Endothelial cell of umbilical vein (primary cell): ENCODE data around the gene DLGAP1. TPM values are rescaled to one million over a fixed set of nuclear protein-coding genes. Genes with fewer than 3 reads are reported as not detected.

ENCODE experiments used
- BruUV-seq: library from RNA; stranded (reverse); fragments of 400-500 nt; replicated peaks from 2 replicates; lab custom pipeline; 2021; lab: Mats Ljungman, UMichigan
- CTCF ChIA-PET: fragments of 300-600, 350-600 bp; sonication (Branson Sonifier 250); formaldehyde crosslinking; loops from one replicate; lab custom pipeline; 2021; ENCODE audit warnings: antibody characterized with exemption, inconsistent platforms; lab: Charles Lee
- POLR2A ChIA-PET: fragments of 300-600, 350-600 bp; sonication (Branson Sonifier 250); formaldehyde crosslinking; loops from one replicate; lab custom pipeline; 2021; ENCODE audit warnings: antibody characterized with exemption, inconsistent platforms; lab: Charles Lee
- DNase-seq: peaks from one replicate; pipeline ENCODE4 v3.0.0-alpha.2; 2011; ENCODE audit warnings: low read depth, low spot score
- FAIRE-seq: peaks from 2 replicates; lab custom pipeline; 2011; peaks lifted over from hg19 to GRCh38; lab: Jason Lieb, UNC
- H2AFZ ChIP-seq: 2 replicates; pipeline ENCODE4 v1.6.0; 2012; ENCODE audit warnings: low read depth, low read length, control low read depth, inconsistent platforms
- H3K27ac ChIP-seq: 2 replicates; pipeline ENCODE4 v1.5.1; 2011; ENCODE audit warnings: low read depth, mild to moderate bottlenecking, control low read depth, low read length, moderate library complexity; ENCODE audit not compliant: insufficient read depth
- H3K27me3 ChIP-seq, 2 experiments: 2 replicates each; pipeline versions ENCODE4 v1.6.0 to v1.6.1; 2011; ENCODE audit warnings: low read length in 2 of 2, mixed read lengths in 1 of 2; ENCODE audit not compliant: control insufficient read depth in 2 of 2, insufficient read depth in 2 of 2
- H3K36me3 ChIP-seq, 2 experiments: 2 replicates in 1 of 2; 3 replicates in 1 of 2; pipeline ENCODE4 v1.5.1; 2011; ENCODE audit warnings: low read length in 2 of 2, mild to moderate bottlenecking in 1 of 2, moderate library complexity in 1 of 2; ENCODE audit not compliant: control insufficient read depth in 2 of 2, insufficient read depth in 2 of 2; ENCODE audit errors: extremely low read depth in 1 of 2
- H3K4me1 ChIP-seq: 3 replicates; pipeline ENCODE4 v1.5.1; 2011; ENCODE audit warnings: mild to moderate bottlenecking, low read length; ENCODE audit not compliant: control insufficient read depth, insufficient read depth; ENCODE audit errors: extremely low read depth
- H3K4me2 ChIP-seq: 2 replicates; pipeline ENCODE4 v1.6.1; 2011; ENCODE audit warnings: low read length, control low read depth, mixed read lengths; ENCODE audit not compliant: insufficient read depth
- H3K4me3 ChIP-seq, 3 experiments: fragments of 200-600 bp in 1 of 3; sonication (generic), shearing (Covaris generic) in 1 of 3; replicated peaks in 1 of 3; 2 replicates each; pipeline ENCODE4 v1.5.1; 2011 to 2016; ENCODE audit warnings: control low read depth in 3 of 3, low read length in 3 of 3, mild to moderate bottlenecking in 2 of 3, inconsistent platforms in 1 of 3, low read depth in 1 of 3, moderate library complexity in 1 of 3; ENCODE audit not compliant: insufficient read depth in 1 of 3
- H3K79me2 ChIP-seq: 2 replicates; pipeline ENCODE4 v1.6.0; 2012; ENCODE audit warnings: low read length, inconsistent platforms; ENCODE audit not compliant: control insufficient read depth, insufficient read depth
- H3K9ac ChIP-seq: replicated peaks from 2 replicates; pipeline ENCODE3; 2011; ENCODE audit warnings: low read length, control low read depth; ENCODE audit not compliant: insufficient read depth; ENCODE audit errors: extremely low read depth
- H3K9me1 ChIP-seq: replicated peaks from 3 replicates; pipeline ENCODE4 v1.6.0; 2011; ENCODE audit warnings: mild to moderate bottlenecking, low read length; ENCODE audit not compliant: control insufficient read depth, insufficient read depth; ENCODE audit errors: extremely low read depth
- H3K9me3 ChIP-seq: replicated peaks from 2 replicates; pipeline ENCODE4 v1.5.1; 2012; ENCODE audit warnings: low read length, inconsistent platforms; ENCODE audit not compliant: control insufficient read depth, insufficient read depth
- H4K20me1 ChIP-seq: replicated peaks from 2 replicates; pipeline ENCODE3; 2011; ENCODE audit warnings: mild to moderate bottlenecking, low read length; ENCODE audit not compliant: control insufficient read depth, insufficient read depth; ENCODE audit errors: extremely low read depth
- EZH2 ChIP-seq: IDR thresholded peaks from 2 replicates; pipeline ENCODE4 v1.6.1; 2012; ENCODE audit warnings: borderline replicate concordance, low read depth, mild to moderate bottlenecking, moderate library complexity, low read length, inconsistent platforms; ENCODE audit not compliant: severe bottlenecking
- JUN ChIP-seq: IDR thresholded peaks from 2 replicates; pipeline ENCODE4 v1.6.1; 2011; ENCODE audit warnings: borderline replicate concordance, low read depth; ENCODE audit not compliant: insufficient read length, insufficient read depth
- MAX ChIP-seq: IDR thresholded peaks from 2 replicates; pipeline ENCODE4 v1.6.1; 2011; ENCODE audit not compliant: insufficient read depth, insufficient read length
- POLR2A ChIP-seq: IDR thresholded peaks from 2 replicates; pipeline ENCODE4 v1.6.1; 2012; ENCODE audit warnings: low read depth, mild to moderate bottlenecking, control low read depth, low read length
- POLR2AphosphoS5 ChIP-seq: IDR thresholded peaks from 2 replicates; pipeline ENCODE4 v1.6.1; 2012; ENCODE audit warnings: low read depth, mild to moderate bottlenecking, control low read depth, low read length, moderate library complexity; ENCODE audit not compliant: insufficient read depth
- dilution Hi-C: fragments of 300-500 bp; cut with MboI; formaldehyde crosslinking; loops from one replicate; pipeline ENCODE4 v1.15.0; 2019; ENCODE audit warnings: low sequenced_read_pairs; ENCODE audit not compliant: extremely low pct_ligation_motif_present
- intact Hi-C: fragments of 100-400 bp; cut with micrococcal nuclease; formaldehyde crosslinking; loops from one replicate; pipeline ENCODE4 v1.10.0; 2022
- polyA plus RNA-seq, 4 experiments: library from polyadenylated mRNA; depleted of rRNA in 3 of 4; stranded (reverse) in 3 of 4; unstranded in 1 of 4; fragments of >200 nt; gene quantifications; 2 replicates each; pipeline versions ENCODE4 v1.2.1 to v1.2.3, GENCODE V29; 2011 to 2012; ENCODE audit warnings: missing spikeins in 1 of 4
- total RNA-seq: library from RNA; stranded (reverse); gene quantifications from 2 replicates; pipeline ENCODE4 v1.2.3, GENCODE V29; 2021
- TF ChIP-seq, protein P1 (sequence below), 2 donors: IDR thresholded peaks; 1 replicate in 1 of 2; 2 replicates in 1 of 2; pipeline ENCODE4 v1.5.1; 2011; ENCODE audit warnings: low read length in 2 of 2, mild to moderate bottlenecking in 2 of 2, moderate library complexity in 2 of 2, control low read depth in 1 of 2, inconsistent platforms in 1 of 2, low read depth in 1 of 2; ENCODE audit not compliant: insufficient read depth in 1 of 2; ENCODE audit errors: extremely low read depth in 1 of 2

DLGAP1 gene
- total and polyA plus RNA-seq, 2 donors (not counting 3 experiments of a cell fraction or from before 2014, with no cell fraction given): 0.04 TPM; not detected in 1

DNA sequence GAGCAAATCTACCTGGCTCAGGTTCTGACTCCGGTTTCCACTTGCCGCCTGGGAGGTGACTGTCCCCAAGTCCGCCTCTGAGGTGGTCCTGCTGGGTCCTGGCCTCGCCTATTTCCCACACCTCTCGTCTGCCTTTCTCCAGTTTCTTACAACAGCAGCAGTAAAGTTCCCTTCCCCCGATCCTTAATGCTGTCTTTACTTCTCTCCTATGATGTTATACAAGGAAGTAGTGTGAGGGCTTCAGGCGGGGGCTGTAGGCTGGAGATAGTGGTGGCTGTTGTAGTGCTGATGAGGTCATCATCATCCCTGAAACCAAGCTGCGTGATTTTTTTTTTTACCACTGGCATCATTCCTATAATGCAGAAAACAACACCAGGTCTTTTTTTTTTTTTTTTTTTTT, 986.3 kb downstream of the DLGAP1 start:
- Histone ChIP-seq H3K27ac (no peak overlapping the region), H3K79me2 (no peaks in the 10 kb centered on the region), H3K4me3 (no peak overlapping the region), H3K9ac (no peak overlapping the region), H3K36me3 (no peaks in the 10 kb centered on the region), H3K9me3 (no peaks in the 10 kb centered on the region), H4K20me1 (no peaks in the 10 kb centered on the region), H3K9me1 (no peaks in the 10 kb centered on the region), H2AFZ (no peak overlapping the region), H3K4me2 (no peak overlapping the region), H3K4me1 (peaks cover 24% of the 10 kb centered on the region), H3K27me3 (no peaks in the 10 kb centered on the region)
- FAIRE-seq (no peak), DNase-seq (no peak)
- ChIA-PET POLR2A (no interaction called here), CTCF (interaction anchor here (0.7 to 5.8 kb wide), 7 partner anchors 9 to 197 kb away, joined by 3 to 56 read pairs (median 4); no protein-coding TSS in a partner anchor)
- TF ChIP-seq EZH2 (no peak), MAX (no peak)
- BruUV-seq: no TSS peak
- intact Hi-C loops: no loop called here
- dilution Hi-C loops: loop anchor here (25.0 kb wide), 1 partner anchor 207 kb away; the partner anchor contains the start of gene MYL12B

GRCh38 chr18:3468066-3468705, 986.9 kb downstream of the DLGAP1 start:
- ChIA-PET POLR2A (no interaction called here), CTCF (interaction anchor here (0.9 to 5.8 kb wide), 5 partner anchors 9 to 117 kb away, joined by 4 to 56 read pairs (median 10); no protein-coding TSS in a partner anchor)
- Histone ChIP-seq H3K36me3 (no peaks in the 10 kb centered on the region), H4K20me1 (no peaks in the 10 kb centered on the region), H2AFZ (no peak overlapping the region), H3K9me3 (no peaks in the 10 kb centered on the region), H3K9ac (no peak overlapping the region), H3K4me2 (no peak overlapping the region), H3K4me3 (no peak overlapping the region), H3K9me1 (no peaks in the 10 kb centered on the region), H3K27me3 (no peaks in the 10 kb centered on the region), H3K27ac (no peak overlapping the region), H3K4me1 (peaks cover 27% of the 10 kb centered on the region), H3K79me2 (no peaks in the 10 kb centered on the region)
- dilution Hi-C loops: loop anchor here (25.0 kb wide), 1 partner anchor 206 kb away; the partner anchor contains the start of gene MYL12B
- FAIRE-seq (no peak), DNase-seq (no peak)
- TF ChIP-seq POLR2AphosphoS5: no peak
- no peak for TF ChIP-seq POLR2A
- TF ChIP-seq, protein P1, sequence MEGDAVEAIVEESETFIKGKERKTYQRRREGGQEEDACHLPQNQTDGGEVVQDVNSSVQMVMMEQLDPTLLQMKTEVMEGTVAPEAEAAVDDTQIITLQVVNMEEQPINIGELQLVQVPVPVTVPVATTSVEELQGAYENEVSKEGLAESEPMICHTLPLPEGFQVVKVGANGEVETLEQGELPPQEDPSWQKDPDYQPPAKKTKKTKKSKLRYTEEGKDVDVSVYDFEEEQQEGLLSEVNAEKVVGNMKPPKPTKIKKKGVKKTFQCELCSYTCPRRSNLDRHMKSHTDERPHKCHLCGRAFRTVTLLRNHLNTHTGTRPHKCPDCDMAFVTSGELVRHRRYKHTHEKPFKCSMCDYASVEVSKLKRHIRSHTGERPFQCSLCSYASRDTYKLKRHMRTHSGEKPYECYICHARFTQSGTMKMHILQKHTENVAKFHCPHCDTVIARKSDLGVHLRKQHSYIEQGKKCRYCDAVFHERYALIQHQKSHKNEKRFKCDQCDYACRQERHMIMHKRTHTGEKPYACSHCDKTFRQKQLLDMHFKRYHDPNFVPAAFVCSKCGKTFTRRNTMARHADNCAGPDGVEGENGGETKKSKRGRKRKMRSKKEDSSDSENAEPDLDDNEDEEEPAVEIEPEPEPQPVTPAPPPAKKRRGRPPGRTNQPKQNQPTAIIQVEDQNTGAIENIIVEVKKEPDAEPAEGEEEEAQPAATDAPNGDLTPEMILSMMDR (IDR thresholded peaks at IDR 0.05; ENCODE audit: extremely low read depth in 1 of 2, insufficient read depth in 1 of 2, low read depth in 1 of 2, low read length in 2 of 2): no peak
- TF ChIP-seq JUN: no peak
- intact Hi-C loops: no loop called here
- BruUV-seq: no TSS peak
